ENCODE results near the gene IL10RB.

Gene IL10RB

GRCh38 chr21:33300701-33301631, 34.8 kb downstream of the IL10RB start:
- H2BK5ac ChIP-seq (ENCODE audit: low read length), result no peak overlapping the region
- no peak overlapping the region for H3K9ac ChIP-seq (ENCODE audit: low read length)
- no peak overlapping the region for H3K27ac ChIP-seq (ENCODE audit: low read depth, low read length)
- H3K4me1 ChIP-seq (ENCODE audit: control insufficient read depth, low read depth, low read length), result no peaks in the 10 kb centered on the region
- H3K18ac ChIP-seq (ENCODE audit: low read length), result no peak overlapping the region
- no peak overlapping the region for H3K4ac ChIP-seq (ENCODE audit: low read depth, low read length)
- no peak overlapping the region for H3K4me3 ChIP-seq (ENCODE audit: low read length)
- DNase-seq, result no peak
- H3K4me2 ChIP-seq (ENCODE audit: low read length), result no peak overlapping the region
- H3K56ac ChIP-seq (ENCODE audit: low read length), result no peak overlapping the region
- no peak overlapping the region for H2BK15ac ChIP-seq (replicated peaks; ENCODE audit: low read depth)
- H3K79me2 ChIP-seq (ENCODE audit: control insufficient read depth, insufficient read depth, low read length), result no peaks in the 10 kb centered on the region
- no peak overlapping the region for H4K5ac ChIP-seq (ENCODE audit: low read length)
- H3K36me3 ChIP-seq (ENCODE audit: control insufficient read depth, insufficient read depth, low read length), result no peaks in the 10 kb centered on the region
- no peak overlapping the region for H3K23ac ChIP-seq (ENCODE audit: low read length)
- H4K8ac ChIP-seq (ENCODE audit: low read depth, low read length), result no peak overlapping the region
- no peaks in the 10 kb centered on the region for H3K79me1 ChIP-seq (ENCODE audit: low read length)
- H2BK120ac ChIP-seq (ENCODE audit: low read depth, low read length), result no peak overlapping the region
- H2AK5ac ChIP-seq (ENCODE audit: low read length), result no peak overlapping the region
- no CpG with 5 or more reads among the region's 10 CpGs for WGBS (ENCODE audit: extremely low coverage, insufficient coverage, low lambda C conversion rate)
- H3K27me3 ChIP-seq (ENCODE audit: insufficient read depth, low read length, poor library complexity), result no peaks in the 10 kb centered on the region

GRCh38 chr21:33301632-33302002, 35.5 kb downstream of the IL10RB start:
- no peak overlapping the region for H2BK15ac ChIP-seq (replicated peaks; ENCODE audit: low read depth)
- no peak overlapping the region for H2BK120ac ChIP-seq (ENCODE audit: low read depth, low read length)
- H4K5ac ChIP-seq (ENCODE audit: low read length), result no peak overlapping the region
- H2BK5ac ChIP-seq (ENCODE audit: low read length), result no peak overlapping the region
- no peaks in the 10 kb centered on the region for H3K79me1 ChIP-seq (ENCODE audit: low read length)
- no peaks in the 10 kb centered on the region for H3K4me1 ChIP-seq (ENCODE audit: control insufficient read depth, low read depth, low read length)
- H3K4me3 ChIP-seq (ENCODE audit: low read length), result no peak overlapping the region
- no peak overlapping the region for H2AK5ac ChIP-seq (ENCODE audit: low read length)
- no peak overlapping the region for H3K23ac ChIP-seq (ENCODE audit: low read length)
- no peaks in the 10 kb centered on the region for H3K79me2 ChIP-seq (ENCODE audit: control insufficient read depth, insufficient read depth, low read length)
- no peak overlapping the region for H4K8ac ChIP-seq (ENCODE audit: low read depth, low read length)
- H3K27ac ChIP-seq (ENCODE audit: low read depth, low read length), result no peak overlapping the region
- no peak for DNase-seq
- H3K4me2 ChIP-seq (ENCODE audit: low read length), result no peak overlapping the region
- no peak overlapping the region for H3K9ac ChIP-seq (ENCODE audit: low read length)
- no peaks in the 10 kb centered on the region for H3K27me3 ChIP-seq (ENCODE audit: insufficient read depth, low read length, poor library complexity)
- no peak overlapping the region for H3K18ac ChIP-seq (ENCODE audit: low read length)
- no peaks in the 10 kb centered on the region for H3K36me3 ChIP-seq (ENCODE audit: control insufficient read depth, insufficient read depth, low read length)
- no peak overlapping the region for H3K4ac ChIP-seq (ENCODE audit: low read depth, low read length)
- H3K56ac ChIP-seq (ENCODE audit: low read length), result no peak overlapping the region
- no CpG with 5 or more reads among the region's 2 CpGs for WGBS (ENCODE audit: extremely low coverage, insufficient coverage, low lambda C conversion rate)

- Histone ChIP-seq H3K79me1 (ENCODE audit: low read length) (no peaks in the 10 kb centered on the region), H4K5ac (ENCODE audit: low read length) (no peak overlapping the region), H3K4me2 (ENCODE audit: low read length) (no peak overlapping the region), H2BK120ac (ENCODE audit: low read depth, low read length) (no peak overlapping the region), H3K4me1 (ENCODE audit: control insufficient read depth, low read depth, low read length) (no peaks in the 10 kb centered on the region), H3K56ac (ENCODE audit: low read length) (no peak overlapping the region), H3K27ac (ENCODE audit: low read depth, low read length) (no peak overlapping the region), H3K36me3 (ENCODE audit: control insufficient read depth, insufficient read depth, low read length) (no peaks in the 10 kb centered on the region), H2BK15ac (replicated peaks; ENCODE audit: low read depth) (no peak overlapping the region), H3K4ac (ENCODE audit: low read depth, low read length) (no peak overlapping the region), H3K27me3 (ENCODE audit: insufficient read depth, low read length, poor library complexity) (no peaks in the 10 kb centered on the region), H2AK5ac (ENCODE audit: low read length) (no peak overlapping the region), H3K79me2 (ENCODE audit: control insufficient read depth, insufficient read depth, low read length) (no peaks in the 10 kb centered on the region), H3K18ac (ENCODE audit: low read length) (no peak overlapping the region), H3K9ac (ENCODE audit: low read length) (no peak overlapping the region), H2BK5ac (ENCODE audit: low read length) (no peak overlapping the region), H3K4me3 (ENCODE audit: low read length) (no peak overlapping the region), H4K8ac (ENCODE audit: low read depth, low read length) (no peak overlapping the region), H3K23ac (ENCODE audit: low read length) (no peak overlapping the region)
- no peak for DNase-seq
- WGBS (ENCODE audit: extremely low coverage, insufficient coverage, low lambda C conversion rate), result no CpG with 5 or more reads among the region's 7 CpGs
Observed at GRCh38 chr21:33302055-33302454, 35.9 kb downstream of the IL10RB start.

- no peak overlapping the region for H3K9ac ChIP-seq (ENCODE audit: low read length)
- no peaks in the 10 kb centered on the region for H3K36me3 ChIP-seq (ENCODE audit: control insufficient read depth, insufficient read depth, low read length)
- H2BK5ac ChIP-seq (ENCODE audit: low read length), result no peak overlapping the region
- WGBS (ENCODE audit: extremely low coverage, insufficient coverage, low lambda C conversion rate), result no CpG with 5 or more reads among the region's 7 CpGs
- no peak overlapping the region for H2BK120ac ChIP-seq (ENCODE audit: low read depth, low read length)
- H3K79me1 ChIP-seq (ENCODE audit: low read length), result no peaks in the 10 kb centered on the region
- H3K56ac ChIP-seq (ENCODE audit: low read length), result no peak overlapping the region
- H3K79me2 ChIP-seq (ENCODE audit: control insufficient read depth, insufficient read depth, low read length), result no peaks in the 10 kb centered on the region
- no peak overlapping the region for H3K27ac ChIP-seq (ENCODE audit: low read depth, low read length)
- H3K18ac ChIP-seq (ENCODE audit: low read length), result no peak overlapping the region
- H3K4me2 ChIP-seq (ENCODE audit: low read length), result no peak overlapping the region
- H3K23ac ChIP-seq (ENCODE audit: low read length), result no peak overlapping the region
- H4K8ac ChIP-seq (ENCODE audit: low read depth, low read length), result no peak overlapping the region
- DNase-seq, result peak; percentile 57
- no peak overlapping the region for H2BK15ac ChIP-seq (replicated peaks; ENCODE audit: low read depth)
- no peak overlapping the region for H3K4me3 ChIP-seq (ENCODE audit: low read length)
- H4K5ac ChIP-seq (ENCODE audit: low read length), result no peak overlapping the region
- no peak overlapping the region for H3K4ac ChIP-seq (ENCODE audit: low read depth, low read length)
- no peaks in the 10 kb centered on the region for H3K27me3 ChIP-seq (ENCODE audit: insufficient read depth, low read length, poor library complexity)
- no peak overlapping the region for H2AK5ac ChIP-seq (ENCODE audit: low read length)
- H3K4me1 ChIP-seq (ENCODE audit: control insufficient read depth, low read depth, low read length), result no peaks in the 10 kb centered on the region
Observed at GRCh38 chr21:33302796-33303195, 36.6 kb downstream of the IL10RB start.

GRCh38 chr21:33305344-33305671, 39.1 kb downstream of the IL10RB start:
- no peak overlapping the region for H2BK5ac ChIP-seq (ENCODE audit: low read length)
- no peaks in the 10 kb centered on the region for H3K4me1 ChIP-seq (ENCODE audit: control insufficient read depth, low read depth, low read length)
- H3K4me2 ChIP-seq (ENCODE audit: low read length), result no peak overlapping the region
- H3K9ac ChIP-seq (ENCODE audit: low read length), result no peak overlapping the region
- H4K5ac ChIP-seq (ENCODE audit: low read length), result no peak overlapping the region
- no peak overlapping the region for H2BK120ac ChIP-seq (ENCODE audit: low read depth, low read length)
- H2BK15ac ChIP-seq (replicated peaks; ENCODE audit: low read depth), result no peak overlapping the region
- no peaks in the 10 kb centered on the region for H3K79me2 ChIP-seq (ENCODE audit: control insufficient read depth, insufficient read depth, low read length)
- H3K36me3 ChIP-seq (ENCODE audit: control insufficient read depth, insufficient read depth, low read length), result no peaks in the 10 kb centered on the region
- no peak overlapping the region for H3K4ac ChIP-seq (ENCODE audit: low read depth, low read length)
- no peak overlapping the region for H3K27ac ChIP-seq (ENCODE audit: low read depth, low read length)
- H3K79me1 ChIP-seq (ENCODE audit: low read length), result no peaks in the 10 kb centered on the region
- H3K56ac ChIP-seq (ENCODE audit: low read length), result no peak overlapping the region
- no CpG with 5 or more reads among the region's 4 CpGs for WGBS (ENCODE audit: extremely low coverage, insufficient coverage, low lambda C conversion rate)
- H3K27me3 ChIP-seq (ENCODE audit: insufficient read depth, low read length, poor library complexity), result no peaks in the 10 kb centered on the region
- no peak overlapping the region for H3K23ac ChIP-seq (ENCODE audit: low read length)
- no peak for DNase-seq
- H4K8ac ChIP-seq (ENCODE audit: low read depth, low read length), result no peak overlapping the region
- no peak overlapping the region for H3K4me3 ChIP-seq (ENCODE audit: low read length)
- H2AK5ac ChIP-seq (ENCODE audit: low read length), result no peak overlapping the region
- H3K18ac ChIP-seq (ENCODE audit: low read length), result no peak overlapping the region

GRCh38 chr21:33305938-33306337, 39.8 kb downstream of the IL10RB start:
- Histone ChIP-seq H2BK15ac (replicated peaks; ENCODE audit: low read depth) (no peak overlapping the region), H3K27ac (ENCODE audit: low read depth, low read length) (no peak overlapping the region), H3K18ac (ENCODE audit: low read length) (no peak overlapping the region), H3K79me2 (ENCODE audit: control insufficient read depth, insufficient read depth, low read length) (no peaks in the 10 kb centered on the region), H3K4me1 (ENCODE audit: control insufficient read depth, low read depth, low read length) (no peaks in the 10 kb centered on the region), H2AK5ac (ENCODE audit: low read length) (no peak overlapping the region), H3K56ac (ENCODE audit: low read length) (no peak overlapping the region), H3K27me3 (ENCODE audit: insufficient read depth, low read length, poor library complexity) (no peaks in the 10 kb centered on the region), H4K8ac (ENCODE audit: low read depth, low read length) (no peak overlapping the region), H3K36me3 (ENCODE audit: control insufficient read depth, insufficient read depth, low read length) (no peaks in the 10 kb centered on the region), H2BK5ac (ENCODE audit: low read length) (no peak overlapping the region), H3K9ac (ENCODE audit: low read length) (no peak overlapping the region), H2BK120ac (ENCODE audit: low read depth, low read length) (no peak overlapping the region), H3K79me1 (ENCODE audit: low read length) (no peaks in the 10 kb centered on the region), H3K4me2 (ENCODE audit: low read length) (no peak overlapping the region), H3K4ac (ENCODE audit: low read depth, low read length) (no peak overlapping the region), H3K23ac (ENCODE audit: low read length) (no peak overlapping the region), H4K5ac (ENCODE audit: low read length) (no peak overlapping the region), H3K4me3 (ENCODE audit: low read length) (no peak overlapping the region)
- no CpG with 5 or more reads among the region's 2 CpGs for WGBS (ENCODE audit: extremely low coverage, insufficient coverage, low lambda C conversion rate)
- DNase-seq, result no peak

All from mesendoderm (in vitro differentiated cells).